OCI-LY1 (cell line): ENCODE results near the gene CCL4.

Experiments used
- EZH2 ChIP-seq: fragments of 200-600 bp; sonication (generic), shearing (Covaris generic); IDR thresholded peaks from 2 replicates; pipeline ENCODE4 v1.8.0; 2017; ENCODE audit warnings: borderline replicate concordance, mixed run types, mild to moderate bottlenecking, antibody characterized with exemption, low read length, moderate library complexity, mixed read lengths
- TF ChIP-seq, protein P1 (sequence below): fragments of 200-600 bp; sonication (generic), shearing (Covaris generic); IDR thresholded peaks from 2 replicates; pipeline ENCODE4 v1.5.1; 2017; ENCODE audit warnings: mild to moderate bottlenecking, antibody characterized with exemption, low read length, moderate library complexity, mixed read lengths

DNA sequence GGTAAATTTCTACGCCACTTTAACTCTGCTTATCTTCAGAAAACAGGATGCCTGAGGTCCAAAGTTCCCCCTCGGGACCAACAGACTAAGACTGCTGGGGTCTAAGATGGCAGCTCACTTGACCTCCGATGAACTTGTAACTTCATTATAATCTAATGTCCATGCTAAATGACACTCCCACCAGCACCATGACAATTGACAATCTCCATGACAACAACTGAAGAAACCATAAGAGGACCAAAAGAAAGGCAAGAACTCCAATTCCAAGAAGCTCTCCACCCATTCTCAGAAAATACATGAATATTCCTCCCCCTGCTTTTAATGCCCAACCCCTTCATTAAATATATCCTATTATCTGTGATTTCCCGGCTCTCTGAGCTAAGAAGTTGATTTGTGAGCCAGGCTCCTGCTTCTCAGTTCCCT, 7.5 kb downstream of the CCL4 start:
- TF ChIP-seq, protein P1, sequence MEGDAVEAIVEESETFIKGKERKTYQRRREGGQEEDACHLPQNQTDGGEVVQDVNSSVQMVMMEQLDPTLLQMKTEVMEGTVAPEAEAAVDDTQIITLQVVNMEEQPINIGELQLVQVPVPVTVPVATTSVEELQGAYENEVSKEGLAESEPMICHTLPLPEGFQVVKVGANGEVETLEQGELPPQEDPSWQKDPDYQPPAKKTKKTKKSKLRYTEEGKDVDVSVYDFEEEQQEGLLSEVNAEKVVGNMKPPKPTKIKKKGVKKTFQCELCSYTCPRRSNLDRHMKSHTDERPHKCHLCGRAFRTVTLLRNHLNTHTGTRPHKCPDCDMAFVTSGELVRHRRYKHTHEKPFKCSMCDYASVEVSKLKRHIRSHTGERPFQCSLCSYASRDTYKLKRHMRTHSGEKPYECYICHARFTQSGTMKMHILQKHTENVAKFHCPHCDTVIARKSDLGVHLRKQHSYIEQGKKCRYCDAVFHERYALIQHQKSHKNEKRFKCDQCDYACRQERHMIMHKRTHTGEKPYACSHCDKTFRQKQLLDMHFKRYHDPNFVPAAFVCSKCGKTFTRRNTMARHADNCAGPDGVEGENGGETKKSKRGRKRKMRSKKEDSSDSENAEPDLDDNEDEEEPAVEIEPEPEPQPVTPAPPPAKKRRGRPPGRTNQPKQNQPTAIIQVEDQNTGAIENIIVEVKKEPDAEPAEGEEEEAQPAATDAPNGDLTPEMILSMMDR = no peak
- no peak for TF ChIP-seq EZH2
